ENCODE measurements around the gene RBM22.

Gene RBM22

GRCh38 chr5:150672237-150672883, 28.5 kb downstream of the RBM22 start:
- DNase-seq: no peak

GRCh38 chr5:150671509-150672236, 29.2 kb downstream of the RBM22 start:
- no peak for DNase-seq

- no peak for DNase-seq
Observed at GRCh38 chr5:150670948-150671310, 29.9 kb downstream of the RBM22 start.

- DNase-seq: no peak
Observed at GRCh38 chr5:150670275-150670947, 30.5 kb downstream of the RBM22 start.

GRCh38 chr5:150665044-150665443, 35.8 kb downstream of the RBM22 start:
- DNase-seq: no peak

- no peak for DNase-seq
Observed at GRCh38 chr5:150663936-150664335, 36.9 kb downstream of the RBM22 start.

GRCh38 chr5:150662731-150663516, 37.9 kb downstream of the RBM22 start:
- DNase-seq: no peak

GRCh38 chr5:150661821-150662596, 38.9 kb downstream of the RBM22 start:
- no peak for DNase-seq

GRCh38 chr5:150661086-150661485, 39.8 kb downstream of the RBM22 start, which contains the start of gene MYOZ3:
Gene MYOZ3, plus strand, starts transcription at chr5:150661251. Its CDS starts 1,691 bp downstream, at chr5:150662942.
- DNase-seq: no peak

GRCh38 chr5:150660108-150660831, 40.6 kb downstream of the RBM22 start:
- no peak for DNase-seq

- no peak for DNase-seq
Observed at GRCh38 chr5:150659360-150660107, 41.3 kb downstream of the RBM22 start.

GRCh38 chr5:150658699-150659265, 42.1 kb downstream of the RBM22 start:
- no peak for DNase-seq

GRCh38 chr5:150658121-150658520, 42.7 kb downstream of the RBM22 start:
- DNase-seq: no peak

- DNase-seq: peak; percentile 77
Observed at GRCh38 chr5:150656191-150657132, 44.4 kb downstream of the RBM22 start.

- DNase-seq: no peak
Observed at GRCh38 chr5:150655221-150655620, 45.6 kb downstream of the RBM22 start.

GRCh38 chr5:150653762-150654556, 46.9 kb downstream of the RBM22 start:
- no peak for DNase-seq

- DNase-seq: no peak
Observed at GRCh38 chr5:150653145-150653761, 47.6 kb downstream of the RBM22 start.

Measured in activated effector memory CD4-positive, alpha-beta T cell treated with Interleukin-2 at 50 U/mL for 16 hours (primary cell).